Peyer's patch (tissue), 4 donors: ENCODE results near the gene FFAR3.

ENCODE experiments used
- POLR2A ChIP-seq, 2 donors: fragments of 450-650 bp; IDR thresholded peaks; one replicate each; pipeline ENCODE4 v1.5.1; 2017; ENCODE audit warnings: antibody characterized with exemption in 2 of 2, mild to moderate bottlenecking in 2 of 2, moderate library complexity in 2 of 2
- TF ChIP-seq, protein P1 (sequence below), 6 experiments: fragments of 450-650 bp in 4 of 6; fragments of 200-600 bp in 2 of 6; sonication (generic) in 1 of 6; IDR thresholded peaks; one replicate each; pipeline ENCODE4 v1.5.1; 2017 to 2019; ENCODE audit warnings: antibody characterized with exemption in 6 of 6, mild to moderate bottlenecking in 3 of 6, moderate library complexity in 1 of 6

DNA sequence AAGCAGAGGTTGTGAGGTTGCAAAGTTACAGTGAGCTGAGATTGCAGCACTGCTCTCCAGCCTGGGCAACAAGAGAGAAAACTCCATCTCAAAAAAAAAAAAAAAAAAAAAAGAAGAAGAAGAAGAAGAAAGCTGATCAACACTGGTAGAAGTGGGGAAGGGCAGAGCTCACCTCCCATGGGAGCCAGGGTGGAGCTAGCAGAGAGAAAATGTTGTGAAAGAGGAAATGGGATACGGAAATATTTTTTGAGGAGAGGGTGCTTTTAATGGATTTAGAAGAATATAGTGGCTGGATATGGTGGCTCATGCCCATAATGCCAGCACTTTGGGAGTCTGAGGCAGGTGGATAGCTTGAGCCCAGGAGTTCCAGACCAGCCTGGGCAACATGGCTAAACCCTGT is 19.4 kb downstream of the FFAR3 start:
- TF ChIP-seq, protein P1, sequence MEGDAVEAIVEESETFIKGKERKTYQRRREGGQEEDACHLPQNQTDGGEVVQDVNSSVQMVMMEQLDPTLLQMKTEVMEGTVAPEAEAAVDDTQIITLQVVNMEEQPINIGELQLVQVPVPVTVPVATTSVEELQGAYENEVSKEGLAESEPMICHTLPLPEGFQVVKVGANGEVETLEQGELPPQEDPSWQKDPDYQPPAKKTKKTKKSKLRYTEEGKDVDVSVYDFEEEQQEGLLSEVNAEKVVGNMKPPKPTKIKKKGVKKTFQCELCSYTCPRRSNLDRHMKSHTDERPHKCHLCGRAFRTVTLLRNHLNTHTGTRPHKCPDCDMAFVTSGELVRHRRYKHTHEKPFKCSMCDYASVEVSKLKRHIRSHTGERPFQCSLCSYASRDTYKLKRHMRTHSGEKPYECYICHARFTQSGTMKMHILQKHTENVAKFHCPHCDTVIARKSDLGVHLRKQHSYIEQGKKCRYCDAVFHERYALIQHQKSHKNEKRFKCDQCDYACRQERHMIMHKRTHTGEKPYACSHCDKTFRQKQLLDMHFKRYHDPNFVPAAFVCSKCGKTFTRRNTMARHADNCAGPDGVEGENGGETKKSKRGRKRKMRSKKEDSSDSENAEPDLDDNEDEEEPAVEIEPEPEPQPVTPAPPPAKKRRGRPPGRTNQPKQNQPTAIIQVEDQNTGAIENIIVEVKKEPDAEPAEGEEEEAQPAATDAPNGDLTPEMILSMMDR (IDR thresholded peaks at IDR 0.05) = no peak
- TF ChIP-seq POLR2A (IDR thresholded peaks at IDR 0.05) = no peak
